Activated naive CD8-positive, alpha-beta T cell treated with anti-CD3 and anti-CD28 coated beads, Interleukin-2, amount 50 U/mL, for 24 hours (primary cell): ENCODE measurements around the gene DCC.

Source experiments
- ATAC-seq: fragments of 150-1000 bp; cut with Tn5 transposase; one replicate; pipeline ENCODE4 v1.10.0; 2021
- DNase-seq: peaks from one replicate; pipeline ENCODE4 v3.0.0; 2021
- H3K27ac Mint-ChIP-seq: one replicate; pipeline ENCODE4 v1.8.0; 2021; ENCODE audit warnings: mild to moderate bottlenecking, mixed read lengths
- H3K27me3 Mint-ChIP-seq: one replicate; pipeline ENCODE4 v1.8.0; 2021; ENCODE audit warnings: mixed read lengths
- H3K36me3 Mint-ChIP-seq: one replicate; pipeline ENCODE4 v1.8.0; 2021; ENCODE audit warnings: low read depth, mixed read lengths
- H3K4me1 Mint-ChIP-seq: one replicate; pipeline ENCODE4 v1.8.0; 2021; ENCODE audit warnings: mixed read lengths
- H3K4me3 Mint-ChIP-seq: one replicate; pipeline ENCODE4 v1.8.0; 2021; ENCODE audit warnings: mild to moderate bottlenecking, moderate library complexity, mixed read lengths
- H3K9me3 Mint-ChIP-seq: one replicate; pipeline ENCODE4 v1.8.0; 2021; ENCODE audit warnings: mixed read lengths

The DCC gene

DNA sequence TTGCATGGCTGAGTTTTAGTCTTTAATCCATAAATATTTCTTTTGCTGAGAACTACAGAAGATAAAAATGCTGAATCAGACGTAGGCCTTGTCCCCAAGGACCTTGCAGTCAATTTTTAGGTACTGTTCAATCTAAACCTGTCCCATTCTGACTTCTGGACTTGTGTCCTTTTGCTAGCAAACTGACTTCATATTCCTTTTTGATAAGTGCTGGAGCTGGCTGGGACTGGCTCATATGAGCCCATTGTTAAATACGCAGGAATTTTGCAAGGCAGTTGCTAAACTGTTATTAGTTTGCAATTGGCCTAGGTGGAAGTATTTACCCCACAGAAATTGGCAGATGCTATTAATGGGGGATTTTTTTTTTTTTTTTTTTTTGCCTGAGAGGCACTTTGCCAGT is 941.4 kb downstream of the DCC start:
- ATAC-seq (no peak), DNase-seq (no peak)
- Mint-ChIP-seq H3K4me1 (no peaks in the 10 kb centered on the region), H3K4me3 (no peak overlapping the region), H3K36me3 (no peaks in the 10 kb centered on the region), H3K9me3 (peaks cover 7% of the 10 kb centered on the region), H3K27ac (no peak overlapping the region), H3K27me3 (no peaks in the 10 kb centered on the region)

DNA sequence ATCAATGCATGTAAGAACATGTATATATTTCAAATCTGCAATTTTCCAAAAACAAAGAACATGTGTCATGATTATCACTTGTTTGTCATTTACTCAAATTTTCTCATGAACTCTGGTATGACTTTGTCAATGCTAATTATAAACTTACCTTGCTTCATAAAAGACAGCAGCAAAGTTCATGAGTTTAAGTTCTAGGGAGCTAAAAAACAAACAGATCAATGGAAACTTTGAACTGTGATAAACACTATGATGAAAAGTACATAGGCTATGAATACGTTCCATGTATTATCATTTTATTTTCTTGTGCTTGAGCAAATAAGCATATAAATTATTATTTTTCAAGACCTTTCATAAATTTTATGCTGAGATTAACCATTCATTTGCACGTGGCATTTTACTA is 943.7 kb downstream of the DCC start:
- Mint-ChIP-seq H3K27ac (no peak overlapping the region), H3K4me1 (no peaks in the 10 kb centered on the region), H3K4me3 (no peak overlapping the region), H3K36me3 (no peaks in the 10 kb centered on the region), H3K27me3 (no peaks in the 10 kb centered on the region), H3K9me3 (peaks cover 11% of the 10 kb centered on the region)
- DNase-seq, result no peak
- no peak for ATAC-seq

DNA sequence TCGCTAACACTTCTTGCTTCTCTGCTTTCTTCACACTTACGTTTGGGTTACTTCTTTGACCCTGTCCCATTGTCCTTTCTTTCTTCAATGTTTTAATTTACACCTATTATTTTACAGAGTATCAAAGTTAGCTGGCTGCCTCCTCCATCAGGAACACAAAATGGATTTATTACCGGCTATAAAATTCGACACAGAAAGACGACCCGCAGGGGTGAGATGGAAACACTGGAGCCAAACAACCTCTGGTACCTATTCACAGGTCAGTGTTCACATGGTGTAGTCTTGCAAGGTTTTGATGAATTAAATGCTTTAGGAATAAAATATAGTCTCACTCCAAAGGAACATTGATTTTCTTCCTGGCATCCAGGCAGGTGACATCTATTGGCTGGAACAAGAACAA is 965.5 kb downstream of the DCC start:
- no peaks in the 10 kb centered on the region for H3K36me3 Mint-ChIP-seq
- H3K27ac Mint-ChIP-seq, result no peak overlapping the region
- H3K27me3 Mint-ChIP-seq, result no peaks in the 10 kb centered on the region
- no peaks in the 10 kb centered on the region for H3K4me1 Mint-ChIP-seq
- no peak for ATAC-seq
- DNase-seq, result no peak
- H3K9me3 Mint-ChIP-seq, result peaks cover 3% of the 10 kb centered on the region
- H3K4me3 Mint-ChIP-seq, result no peak overlapping the region

DNA sequence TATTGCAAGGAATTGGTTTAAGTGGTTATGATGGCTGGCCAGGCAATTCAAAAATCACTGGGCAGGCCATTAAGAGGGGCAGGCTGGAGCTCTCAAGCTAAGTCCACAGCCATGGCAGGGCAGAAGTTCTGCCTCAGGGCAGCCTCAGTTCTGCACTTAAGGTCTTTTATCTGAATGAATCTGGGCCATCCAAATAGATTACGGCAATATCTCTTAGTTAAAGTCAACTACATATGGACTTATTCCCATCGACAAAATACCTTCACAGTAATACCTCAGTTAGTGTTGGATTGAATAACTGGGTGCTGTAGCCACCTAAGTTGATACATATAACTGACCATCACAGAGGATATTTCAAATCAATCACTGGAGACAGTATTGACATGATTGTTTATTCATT is 979.6 kb downstream of the DCC start:
- Mint-ChIP-seq H3K36me3 (no peaks in the 10 kb centered on the region), H3K4me1 (no peaks in the 10 kb centered on the region), H3K4me3 (no peak overlapping the region), H3K27ac (no peak overlapping the region), H3K9me3 (peaks cover 16% of the 10 kb centered on the region), H3K27me3 (no peaks in the 10 kb centered on the region)
- no peak for ATAC-seq
- no peak for DNase-seq

DNA sequence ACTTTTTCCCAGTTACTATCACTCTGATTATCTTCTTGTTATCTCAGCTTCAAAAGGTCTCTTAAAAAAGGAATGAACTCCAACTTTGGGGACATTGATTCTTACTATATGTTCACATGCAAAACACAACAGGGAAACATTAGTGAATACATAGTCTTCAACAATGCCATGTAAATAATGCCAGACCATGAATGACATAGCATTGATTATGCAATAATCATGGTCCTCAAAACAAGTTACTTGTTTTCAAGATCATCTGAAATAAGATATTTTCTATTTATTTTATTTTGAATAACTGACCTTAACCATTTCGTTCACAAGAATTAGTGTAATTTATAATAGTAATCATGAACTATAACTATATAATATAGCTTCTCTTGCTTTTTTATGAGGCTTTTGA is 982.2 kb downstream of the DCC start:
- Mint-ChIP-seq H3K27ac (no peak overlapping the region), H3K9me3 (peaks cover 16% of the 10 kb centered on the region), H3K4me1 (no peaks in the 10 kb centered on the region), H3K36me3 (no peaks in the 10 kb centered on the region), H3K27me3 (no peaks in the 10 kb centered on the region), H3K4me3 (no peak overlapping the region)
- ATAC-seq, result no peak
- no peak for DNase-seq

DNA sequence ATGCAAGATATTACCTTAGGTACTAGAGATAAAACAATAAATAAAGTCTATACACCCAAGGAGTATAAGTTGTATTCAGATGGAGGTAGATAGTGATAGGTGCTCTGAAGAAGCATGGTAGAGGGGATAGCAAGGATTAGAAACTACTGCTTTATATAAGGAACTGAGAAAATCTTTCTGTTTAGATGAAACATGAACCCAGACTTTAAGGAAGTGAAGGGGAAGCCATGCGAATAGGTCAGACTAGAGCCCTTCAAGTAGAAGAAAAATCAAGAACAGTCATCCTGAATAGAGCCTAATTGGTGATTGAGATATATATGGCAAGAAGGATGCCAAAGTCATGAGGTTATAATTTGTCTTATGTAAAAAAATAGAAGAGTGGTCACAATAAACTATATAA is 984.4 kb downstream of the DCC start:
- Mint-ChIP-seq H3K4me1 (no peaks in the 10 kb centered on the region), H3K36me3 (no peaks in the 10 kb centered on the region), H3K4me3 (no peak overlapping the region), H3K27ac (no peak overlapping the region), H3K27me3 (no peaks in the 10 kb centered on the region), H3K9me3 (peaks cover 10% of the 10 kb centered on the region)
- DNase-seq, result no peak
- ATAC-seq, result no peak

DNA sequence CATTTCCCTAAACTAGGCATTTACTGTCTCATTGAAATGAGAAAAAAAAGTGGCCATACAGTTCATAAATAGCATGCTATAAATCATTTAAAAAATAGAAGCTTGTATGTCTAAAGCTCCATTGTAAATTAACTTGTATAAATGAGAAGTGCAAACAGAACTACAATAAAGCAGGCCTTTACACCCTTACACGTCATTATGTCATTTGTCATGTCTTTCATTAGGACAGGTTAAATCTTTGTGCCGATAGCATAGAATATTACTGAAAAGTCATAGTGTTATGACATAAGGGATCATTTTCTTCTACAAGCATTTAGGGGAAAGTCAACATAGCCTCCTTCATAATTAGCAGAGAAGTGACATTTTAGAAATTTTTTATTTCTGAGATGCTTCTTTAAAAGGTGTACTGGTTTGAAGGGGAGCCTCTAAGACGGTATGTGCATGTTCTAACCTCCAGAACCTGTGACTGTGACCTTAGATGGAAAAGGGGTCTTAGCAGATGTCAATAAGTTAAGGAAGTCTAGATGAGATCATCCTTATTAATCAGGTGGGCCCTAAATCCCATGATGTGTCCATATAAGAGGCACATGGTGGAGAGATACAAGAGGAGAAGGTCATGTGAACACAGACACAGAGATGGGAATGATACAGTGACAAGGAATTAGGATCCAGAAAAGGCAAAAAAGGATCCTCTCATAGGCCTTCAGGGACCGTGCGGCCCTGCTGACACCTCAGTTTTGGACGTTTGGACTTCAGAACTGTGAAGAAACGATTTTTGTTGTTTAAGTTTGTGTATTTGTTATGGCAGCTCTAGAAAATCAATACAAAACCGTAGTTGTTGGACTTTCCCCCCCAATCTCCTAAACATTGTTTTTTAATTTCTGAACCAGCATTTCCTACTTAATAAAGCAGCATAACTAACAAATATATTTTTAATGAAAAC is 1020.8 kb downstream of the DCC start:
- ATAC-seq, result no peak
- Mint-ChIP-seq H3K4me3 (no peak overlapping the region), H3K4me1 (no peaks in the 10 kb centered on the region), H3K27me3 (no peaks in the 10 kb centered on the region), H3K9me3 (no peaks in the 10 kb centered on the region), H3K27ac (no peak overlapping the region), H3K36me3 (no peaks in the 10 kb centered on the region)
- no peak for DNase-seq

DNA sequence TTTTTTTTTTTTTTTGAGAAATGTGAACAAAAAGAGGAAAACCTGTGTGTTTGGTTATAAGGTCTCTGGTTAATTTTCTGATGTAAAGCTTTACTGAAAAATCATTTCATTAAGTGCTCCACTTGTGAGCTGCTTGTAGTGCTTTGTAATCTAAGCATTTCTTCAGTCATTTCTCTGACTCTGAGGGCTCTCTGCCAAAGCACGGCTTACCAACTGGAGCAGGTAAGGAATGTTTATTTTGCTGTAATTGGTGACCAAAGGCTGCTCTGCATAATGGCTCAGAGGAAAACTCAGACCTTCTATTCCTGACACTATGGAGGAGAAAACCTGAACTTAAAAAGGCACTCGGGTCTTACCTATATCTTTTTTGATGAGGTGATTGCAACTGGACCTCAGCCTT is 1035.6 kb downstream of the DCC start:
- Mint-ChIP-seq H3K27ac (no peak overlapping the region), H3K27me3 (no peaks in the 10 kb centered on the region), H3K36me3 (no peaks in the 10 kb centered on the region), H3K4me3 (no peak overlapping the region), H3K9me3 (no peaks in the 10 kb centered on the region), H3K4me1 (no peaks in the 10 kb centered on the region)
- ATAC-seq (no peak), DNase-seq (no peak)

DNA sequence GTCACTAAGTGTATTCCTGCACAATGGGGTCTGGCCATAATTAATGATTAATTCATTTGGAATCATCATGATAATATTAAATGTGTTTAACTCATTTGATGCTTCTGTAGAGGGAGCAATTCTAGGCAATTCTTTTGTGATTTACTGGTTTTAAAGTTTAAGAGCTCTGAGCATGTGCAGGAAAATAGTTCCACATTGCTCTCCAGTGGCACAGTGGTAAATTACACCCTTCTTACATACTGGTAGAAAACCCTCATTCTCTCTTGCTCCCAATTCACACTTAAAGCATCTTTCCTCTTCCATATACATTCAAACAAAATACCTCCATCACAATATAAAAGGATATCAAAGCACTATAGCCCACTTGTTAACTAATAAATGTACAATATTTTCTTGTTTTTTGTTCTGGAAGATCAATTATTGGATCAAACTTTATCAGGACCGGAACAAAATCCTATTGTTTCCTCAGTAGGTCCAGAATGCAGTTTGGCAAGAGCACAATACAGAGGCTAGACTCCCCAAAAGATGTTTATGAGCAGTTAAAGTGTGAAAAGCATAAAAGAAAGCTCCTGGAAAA is 1040.2 kb downstream of the DCC start:
- Mint-ChIP-seq H3K4me3 (no peak overlapping the region), H3K36me3 (no peaks in the 10 kb centered on the region), H3K9me3 (no peaks in the 10 kb centered on the region), H3K27me3 (no peaks in the 10 kb centered on the region), H3K27ac (no peak overlapping the region), H3K4me1 (no peaks in the 10 kb centered on the region)
- no peak for DNase-seq
- no peak for ATAC-seq

DNA sequence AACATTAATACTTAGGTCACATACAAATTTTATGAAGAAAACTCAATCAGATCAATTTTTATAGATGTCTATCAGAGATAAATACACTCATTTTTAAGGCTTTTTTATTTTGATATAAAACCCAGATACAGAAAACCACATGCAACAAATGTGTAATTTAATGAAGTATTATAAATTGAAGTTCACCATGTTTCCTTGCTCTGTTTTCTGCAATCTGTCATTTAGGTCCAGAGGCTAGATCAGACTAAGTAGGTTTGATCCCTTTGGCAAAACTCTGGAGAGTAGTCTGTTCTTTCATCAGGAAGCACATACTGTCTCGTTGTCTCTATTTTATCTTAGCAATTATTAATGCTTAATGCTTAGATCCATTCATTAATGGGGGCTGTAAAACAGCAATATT is 1042.9 kb downstream of the DCC start:
- no peaks in the 10 kb centered on the region for H3K27me3 Mint-ChIP-seq

DNA sequence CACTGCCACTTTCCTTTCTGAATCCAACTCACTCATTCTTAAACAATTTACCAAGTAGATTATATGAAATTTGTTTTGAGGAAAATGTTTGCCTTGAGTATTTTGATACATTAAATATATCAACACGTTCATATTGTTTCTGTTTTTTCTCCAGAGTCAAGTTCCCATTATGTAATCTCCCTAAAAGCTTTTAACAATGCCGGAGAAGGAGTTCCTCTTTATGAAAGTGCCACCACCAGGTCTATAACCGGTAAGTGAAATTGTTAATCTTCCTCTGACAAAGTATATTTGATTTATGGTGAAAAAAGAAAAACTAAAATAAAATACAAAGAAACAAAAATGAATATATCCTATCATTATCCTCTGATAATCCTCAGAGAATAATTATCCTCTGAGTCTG is 1045.9 kb downstream of the DCC start:
- no peak for DNase-seq
- Mint-ChIP-seq H3K4me3 (no peak overlapping the region), H3K36me3 (no peaks in the 10 kb centered on the region), H3K27ac (no peak overlapping the region), H3K27me3 (no peaks in the 10 kb centered on the region), H3K4me1 (no peaks in the 10 kb centered on the region), H3K9me3 (no peaks in the 10 kb centered on the region)
- no peak for ATAC-seq

More for the DNA sequence above, 1042.9 kb downstream of the DCC start:
- no peak overlapping the region for H3K4me3 Mint-ChIP-seq
- no peak for ATAC-seq
- no peak overlapping the region for H3K27ac Mint-ChIP-seq
- no peaks in the 10 kb centered on the region for H3K9me3 Mint-ChIP-seq
- H3K4me1 Mint-ChIP-seq, result no peaks in the 10 kb centered on the region
- H3K36me3 Mint-ChIP-seq, result no peaks in the 10 kb centered on the region
- DNase-seq, result no peak

DNA sequence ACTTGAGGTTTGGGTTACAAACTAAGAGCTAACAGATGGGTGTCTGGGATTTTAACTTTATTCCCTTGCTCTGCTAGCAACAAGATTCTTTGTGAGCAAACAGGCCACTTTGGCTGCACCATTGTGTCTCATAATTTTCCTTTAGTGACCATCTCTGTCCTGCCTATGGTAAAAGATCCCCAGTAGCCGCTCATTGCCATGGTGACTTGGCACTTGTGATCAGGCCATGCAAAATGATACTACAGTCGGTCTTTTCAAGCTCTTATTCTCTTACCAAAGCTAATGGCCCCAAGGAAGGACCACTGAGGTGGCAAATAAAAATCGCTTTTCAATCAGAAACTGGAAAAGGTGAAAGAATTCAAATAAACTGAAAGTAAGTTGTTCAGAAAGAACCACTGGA is 1047.6 kb downstream of the DCC start:
- DNase-seq (no peak), ATAC-seq (no peak)
- no peak overlapping the region for H3K27ac Mint-ChIP-seq
- H3K36me3 Mint-ChIP-seq, result no peaks in the 10 kb centered on the region
- H3K4me1 Mint-ChIP-seq, result no peaks in the 10 kb centered on the region
- no peak overlapping the region for H3K4me3 Mint-ChIP-seq
- H3K9me3 Mint-ChIP-seq, result no peaks in the 10 kb centered on the region
- no peaks in the 10 kb centered on the region for H3K27me3 Mint-ChIP-seq

DNA sequence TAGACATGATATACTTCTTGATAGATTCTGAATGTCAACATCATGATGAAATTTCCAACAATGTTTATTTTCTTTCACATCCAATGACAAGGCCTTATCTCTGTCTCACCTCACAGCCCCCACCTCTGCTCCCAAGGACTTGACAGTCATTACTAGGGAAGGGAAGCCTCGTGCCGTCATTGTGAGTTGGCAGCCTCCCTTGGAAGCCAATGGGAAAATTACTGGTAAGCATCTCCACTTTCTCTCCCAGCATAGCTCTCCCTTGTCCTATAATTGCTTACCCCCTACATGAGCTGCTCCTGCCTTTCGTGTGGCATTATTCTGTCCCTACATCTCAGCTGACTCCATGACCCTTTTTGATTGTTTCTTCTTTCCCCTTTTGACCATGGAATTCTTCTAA is 1062.7 kb downstream of the DCC start:
- ATAC-seq, result no peak
- Mint-ChIP-seq H3K4me3 (no peak overlapping the region), H3K4me1 (no peaks in the 10 kb centered on the region), H3K36me3 (no peaks in the 10 kb centered on the region), H3K27ac (no peak overlapping the region), H3K9me3 (no peaks in the 10 kb centered on the region), H3K27me3 (no peaks in the 10 kb centered on the region)
- DNase-seq, result no peak

DNA sequence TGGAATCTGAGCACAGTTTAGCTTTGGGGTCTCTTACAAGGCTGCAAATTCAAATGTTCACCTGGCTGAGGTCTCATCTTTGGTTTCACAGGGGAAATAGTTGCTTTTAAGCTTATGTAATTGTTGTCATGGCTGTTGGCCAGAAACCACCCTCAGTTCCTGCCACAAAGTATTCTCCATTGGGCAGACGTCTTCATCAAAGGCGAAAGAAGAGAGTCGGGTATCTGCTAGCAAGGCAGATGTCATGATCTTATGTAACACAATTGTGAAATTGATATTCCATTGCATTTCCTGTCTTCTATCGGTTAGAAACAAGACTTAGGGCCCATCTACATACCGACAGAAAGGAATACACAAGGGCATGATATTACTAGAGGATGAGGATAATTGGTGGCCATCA is 1068.3 kb downstream of the DCC start:
- H3K27me3 Mint-ChIP-seq, result no peaks in the 10 kb centered on the region
- no peak for ATAC-seq
- H3K36me3 Mint-ChIP-seq, result no peaks in the 10 kb centered on the region
- no peak overlapping the region for H3K27ac Mint-ChIP-seq
- DNase-seq, result no peak
- peaks cover 5% of the 10 kb centered on the region for H3K9me3 Mint-ChIP-seq
- no peaks in the 10 kb centered on the region for H3K4me1 Mint-ChIP-seq
- H3K4me3 Mint-ChIP-seq, result no peak overlapping the region

DNA sequence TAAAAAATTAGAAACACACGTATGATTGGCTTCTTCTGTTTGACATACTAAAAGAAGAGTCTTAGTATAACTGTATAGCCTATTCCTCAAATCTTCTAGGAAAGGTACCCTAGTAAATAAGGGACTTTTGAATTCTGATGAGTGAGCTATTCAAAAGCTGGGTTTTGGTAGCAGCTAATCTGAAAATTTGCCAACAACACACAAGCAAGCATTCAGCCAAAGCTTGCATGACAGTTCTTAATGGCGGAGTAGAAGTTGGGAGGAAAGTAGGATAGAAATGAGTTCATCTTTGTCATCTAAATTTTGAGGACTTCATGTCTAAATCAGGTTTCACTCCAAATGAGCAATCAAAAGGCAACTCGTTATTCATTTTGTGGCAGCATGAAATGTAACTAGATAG is 1071.5 kb downstream of the DCC start:
- H3K9me3 Mint-ChIP-seq, result peaks cover 5% of the 10 kb centered on the region
- ATAC-seq, result no peak

More for the DNA sequence above, 1071.5 kb downstream of the DCC start:
- no peak for DNase-seq
- Mint-ChIP-seq H3K27me3 (no peaks in the 10 kb centered on the region), H3K36me3 (no peaks in the 10 kb centered on the region), H3K4me3 (no peak overlapping the region), H3K27ac (no peak overlapping the region), H3K4me1 (no peaks in the 10 kb centered on the region)
